Glomerular visceral epithelial cell (primary cell): ENCODE measurements around the gene PITPNC1.
"Not testable (repeated sequence)": the region's sequence is repeated elsewhere in the genome, so short reads cannot be mapped to it uniquely, and the experiment has no call there.

ENCODE experiments used
- DNase-seq: peaks from one replicate; pipeline ENCODE4 v3.0.0-alpha.2; 2016; ENCODE audit errors: extremely low spot score

PITPNC1 gene

GRCh38 chr17:67400193-67400592 is 23.1 kb downstream of the PITPNC1 start:
- DNase-seq: no peak

- no peak for DNase-seq
These were observed 24.0 kb downstream of the PITPNC1 start for GRCh38 chr17:67401106-67401505.

GRCh38 chr17:67401598-67402504 is 24.8 kb downstream of the PITPNC1 start:
- no peak for DNase-seq

GRCh38 chr17:67403065-67403464 is 26.0 kb downstream of the PITPNC1 start:
- DNase-seq: no peak

GRCh38 chr17:67403483-67403882 is 26.4 kb downstream of the PITPNC1 start:
- DNase-seq: no peak

- not testable (repeated sequence) for DNase-seq
These were observed 31.4 kb downstream of the PITPNC1 start for GRCh38 chr17:67408455-67408830.

GRCh38 chr17:67411397-67411796 is 34.3 kb downstream of the PITPNC1 start:
- DNase-seq: no peak

- DNase-seq: no peak
These were observed 35.0 kb downstream of the PITPNC1 start for GRCh38 chr17:67412032-67412431.

- no peak for DNase-seq
These were observed 35.9 kb downstream of the PITPNC1 start for GRCh38 chr17:67412941-67413340.

GRCh38 chr17:67413388-67413787 is 36.3 kb downstream of the PITPNC1 start:
- DNase-seq: no peak

GRCh38 chr17:67414130-67414529 is 37.0 kb downstream of the PITPNC1 start:
- DNase-seq: no peak

GRCh38 chr17:67414559-67414958 is 37.5 kb downstream of the PITPNC1 start:
- DNase-seq: no peak

- DNase-seq: no peak
These were observed 38.2 kb downstream of the PITPNC1 start for GRCh38 chr17:67415291-67415690.

- DNase-seq: no peak
These were observed 40.4 kb downstream of the PITPNC1 start for GRCh38 chr17:67417507-67417906.

- DNase-seq: no peak
These were observed 43.9 kb downstream of the PITPNC1 start for GRCh38 chr17:67420994-67421393.

GRCh38 chr17:67421869-67422273 is 44.8 kb downstream of the PITPNC1 start:
- DNase-seq: peak; percentile 82

- DNase-seq: not testable (repeated sequence)
These were observed 45.2 kb downstream of the PITPNC1 start for GRCh38 chr17:67422296-67422695.

GRCh38 chr17:67422897-67423296 is 45.8 kb downstream of the PITPNC1 start:
- no peak for DNase-seq

GRCh38 chr17:67425571-67426160 is 48.6 kb downstream of the PITPNC1 start:
- DNase-seq: no peak

GRCh38 chr17:67427424-67427823 is 50.3 kb downstream of the PITPNC1 start:
- DNase-seq: no peak

GRCh38 chr17:67430515-67430914 is 53.4 kb downstream of the PITPNC1 start:
- DNase-seq: not testable (repeated sequence)

- peak; percentile 72 for DNase-seq
These were observed 54.4 kb downstream of the PITPNC1 start for GRCh38 chr17:67431249-67432015.
